Tongue (tissue), 2 donors: ENCODE results near the gene RAX. TPM values are rescaled to one million over a fixed set of nuclear protein-coding genes. Genes with fewer than 3 reads are reported as not detected.

Experiments used
- DNase-seq: peaks from one replicate; pipeline ENCODE4 v3.0.0-alpha.2; 2015
- total RNA-seq: library from RNA; depleted of rRNA; stranded (reverse); fragments of >200 nt; gene quantifications from one replicate; pipeline ENCODE4 v1.2.3, GENCODE V29; 2014

RAX gene
- total RNA-seq, 1 donor from 2014 or later, result not detected

DNA sequence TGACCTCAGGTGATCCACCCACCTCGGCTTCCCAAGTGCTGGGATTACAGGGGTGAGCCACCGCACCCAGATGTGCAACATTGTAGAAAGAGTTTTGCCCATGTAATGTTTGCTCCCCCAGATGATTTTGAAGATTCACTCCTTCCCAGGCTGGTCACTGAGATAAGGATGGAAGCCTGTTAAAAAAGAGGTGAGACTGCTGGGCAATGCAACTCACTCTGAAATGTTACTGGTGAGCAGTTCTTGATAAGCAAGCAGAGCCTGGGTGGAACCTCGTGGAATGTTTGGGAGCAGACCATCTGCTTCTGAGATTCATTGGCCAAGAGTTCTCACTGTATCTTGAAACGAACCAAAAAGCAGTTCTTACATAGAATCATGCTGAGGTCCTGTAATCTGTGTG is 33.6 kb downstream of the RAX start:
- DNase-seq, result no peak

DNA sequence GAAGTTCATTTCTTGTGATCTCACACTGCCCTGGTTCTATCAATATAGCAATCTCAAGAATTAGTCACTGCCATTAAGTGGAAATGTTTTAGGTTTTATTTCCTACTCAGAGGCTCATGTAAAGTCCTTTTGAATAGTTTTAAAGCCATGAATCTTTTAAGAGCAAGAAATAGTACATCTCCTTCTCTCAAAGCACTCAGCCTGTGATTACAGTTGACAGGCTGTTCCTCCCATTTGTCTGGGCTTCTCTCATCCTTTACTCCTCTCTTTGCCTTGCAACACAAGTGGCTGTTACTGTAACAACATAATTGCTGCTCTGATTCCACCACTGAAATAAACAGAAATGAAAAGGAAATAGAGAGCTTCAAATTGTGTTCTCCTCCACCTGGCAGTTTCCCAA is 34.9 kb downstream of the RAX start:
- DNase-seq, result peak; percentile 40

DNA sequence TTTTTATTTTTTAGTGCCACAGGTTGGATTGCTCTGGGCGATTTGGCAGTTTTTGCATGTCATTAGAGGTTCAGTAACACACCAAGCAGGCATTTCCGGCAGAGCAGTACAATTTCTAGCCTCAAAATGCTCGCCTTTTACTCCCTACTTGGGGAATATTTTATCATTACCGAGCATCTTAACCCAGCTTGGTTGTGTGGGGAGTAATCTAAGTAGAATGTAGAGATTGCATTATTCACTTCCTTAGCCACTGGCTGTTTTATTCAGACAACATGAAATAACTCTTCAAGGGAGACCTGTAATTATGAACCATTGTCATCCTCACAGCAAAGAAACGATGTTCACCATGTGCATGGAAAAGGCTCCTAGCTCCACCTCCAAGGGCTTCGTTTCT is 40.2 kb downstream of the RAX start:
- DNase-seq, result no peak

DNA sequence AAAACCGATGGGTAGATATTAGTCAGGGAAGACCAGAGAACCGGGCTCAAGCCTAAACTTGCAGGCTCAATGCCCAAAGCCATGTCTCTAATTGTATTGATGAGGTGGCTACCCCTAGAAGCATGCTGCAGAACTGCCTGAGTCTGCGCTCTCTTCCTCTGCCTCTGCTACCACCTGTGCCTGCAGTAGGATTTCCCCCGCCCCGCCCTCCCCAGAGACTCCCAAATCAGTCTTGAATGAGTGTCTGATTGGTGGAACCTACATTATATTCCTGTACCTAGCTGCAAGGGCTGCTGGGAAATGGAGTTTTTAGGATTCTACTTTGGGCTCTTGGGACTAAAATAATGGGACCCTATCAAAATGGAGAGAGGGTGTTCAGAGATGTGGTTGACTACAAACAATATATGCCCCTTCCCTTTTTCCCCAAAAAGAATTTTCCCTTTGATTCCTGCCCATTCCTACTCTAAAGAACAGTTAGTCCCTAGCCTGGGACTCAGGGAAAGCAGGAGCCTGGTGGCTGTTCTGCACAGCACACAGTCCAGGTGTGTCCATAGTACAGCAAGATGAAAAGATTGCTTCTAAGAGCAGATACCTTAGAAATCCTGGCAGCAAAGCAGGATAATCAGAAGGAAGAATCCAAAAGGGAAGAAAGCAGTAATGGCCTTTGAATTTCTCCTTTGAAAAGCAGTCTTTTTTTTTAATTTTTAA is 40.8 kb downstream of the RAX start:
- DNase-seq, result no peak

DNA sequence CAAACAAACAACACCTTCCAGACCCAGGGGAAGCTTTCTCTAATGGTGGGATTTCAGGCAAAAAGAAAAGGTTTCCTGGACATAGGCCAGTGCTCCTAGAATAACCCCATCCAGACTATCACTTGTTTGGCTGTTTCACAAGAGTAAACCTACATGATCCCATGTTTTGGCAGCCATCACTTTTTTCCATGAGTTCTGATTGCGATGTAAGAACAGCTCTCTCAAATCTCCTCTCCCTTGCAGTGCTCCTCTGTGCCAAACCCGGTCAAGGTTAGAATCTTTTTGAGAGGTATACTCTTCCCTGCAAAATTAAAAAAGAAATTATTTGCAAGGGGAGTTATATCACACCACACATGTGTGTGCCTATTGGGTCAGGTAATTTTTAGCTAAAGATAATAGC is 41.4 kb downstream of the RAX start:
- DNase-seq, result no peak

DNA sequence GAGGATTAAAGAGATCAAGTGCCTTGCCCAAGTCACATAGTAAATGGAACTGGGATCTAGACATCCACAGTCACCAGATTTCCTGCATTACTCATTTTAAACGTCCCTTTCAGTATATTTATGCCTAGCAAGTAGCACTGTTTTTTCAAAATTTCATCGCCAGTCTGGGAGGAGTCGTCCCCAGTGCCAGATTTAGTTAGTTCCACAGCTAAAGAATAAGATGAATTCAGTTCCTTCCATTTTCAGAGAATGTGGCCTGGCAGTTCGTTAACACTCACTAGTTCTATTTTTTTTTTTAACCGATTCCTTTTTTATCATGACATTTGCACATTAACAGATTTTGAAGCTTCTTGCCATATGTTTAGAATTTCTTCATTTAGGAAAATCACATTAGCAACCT is 42.1 kb downstream of the RAX start:
- DNase-seq, result no peak

DNA sequence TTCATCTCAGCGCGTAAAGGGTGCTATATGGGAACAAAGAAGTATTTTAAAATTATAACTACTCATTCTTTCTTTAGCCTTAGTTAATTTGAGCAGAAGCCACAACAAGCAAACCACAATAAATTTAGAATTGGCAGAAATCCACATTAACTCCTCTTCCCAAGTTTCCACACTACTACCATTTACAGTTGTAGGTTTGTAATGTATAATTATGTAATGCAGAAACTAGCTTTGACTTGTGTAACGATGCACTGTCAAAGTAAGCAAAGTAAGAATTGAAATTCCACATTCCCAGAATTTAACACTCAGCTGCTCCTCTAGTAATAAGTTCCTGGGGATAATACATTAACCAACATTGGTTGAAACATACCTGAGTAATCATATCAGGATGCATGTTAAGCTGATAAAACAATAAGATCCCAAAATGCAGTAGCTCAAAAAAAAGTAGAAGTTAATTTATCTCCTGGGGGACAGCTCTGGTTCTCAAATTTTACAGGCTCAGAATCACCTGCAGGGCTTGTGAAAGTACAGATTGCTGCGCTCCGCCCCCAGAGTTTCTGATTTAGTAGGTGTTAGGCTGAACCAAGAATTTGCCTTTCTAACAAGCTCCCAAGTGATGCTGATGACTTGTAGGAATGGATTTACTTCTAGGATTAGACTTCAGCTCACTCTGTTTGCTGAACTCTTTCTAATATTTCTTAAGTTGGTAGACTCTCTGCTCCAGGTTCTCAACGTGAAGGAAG is 43.4 kb downstream of the RAX start:
- no peak for DNase-seq

DNA sequence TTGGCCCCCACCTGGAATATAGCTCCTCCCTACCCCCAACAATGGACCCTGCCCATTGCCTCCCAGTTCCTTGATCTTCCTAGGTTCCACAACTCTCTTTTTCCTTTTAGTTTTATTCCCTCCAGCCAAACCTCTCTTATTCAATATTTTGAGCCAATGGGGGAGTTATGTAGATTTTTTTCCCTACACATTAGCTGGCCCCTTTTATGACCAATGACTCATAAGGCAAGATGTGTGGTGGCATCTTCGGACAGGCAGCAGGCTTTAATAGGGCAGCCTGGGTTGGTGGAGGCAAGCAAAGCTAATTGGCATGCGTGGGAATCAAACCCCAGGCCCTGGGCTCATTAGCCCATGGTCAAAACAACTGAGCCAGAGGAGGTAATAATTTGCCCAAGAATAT is 44.1 kb downstream of the RAX start:
- no peak for DNase-seq

DNA sequence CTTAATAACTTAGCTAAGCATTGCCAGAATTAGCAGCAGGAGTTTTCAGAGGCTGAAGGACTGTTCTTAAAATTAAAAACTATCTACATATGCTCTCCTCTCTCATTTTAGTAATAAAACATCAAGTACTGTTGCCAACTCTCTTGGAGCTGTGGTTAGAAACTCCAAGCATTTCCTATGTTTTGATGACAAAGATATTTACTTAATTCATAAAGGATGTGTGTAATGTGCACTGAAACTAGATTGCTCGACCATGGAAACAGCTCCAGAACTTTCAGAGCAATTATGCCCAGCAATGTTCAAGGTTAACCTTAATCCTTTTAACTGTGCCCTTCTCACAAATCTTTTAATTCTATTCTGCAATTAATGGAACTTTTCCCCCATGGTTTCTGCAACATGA is 44.9 kb downstream of the RAX start:
- DNase-seq, result peak; percentile 26

DNA sequence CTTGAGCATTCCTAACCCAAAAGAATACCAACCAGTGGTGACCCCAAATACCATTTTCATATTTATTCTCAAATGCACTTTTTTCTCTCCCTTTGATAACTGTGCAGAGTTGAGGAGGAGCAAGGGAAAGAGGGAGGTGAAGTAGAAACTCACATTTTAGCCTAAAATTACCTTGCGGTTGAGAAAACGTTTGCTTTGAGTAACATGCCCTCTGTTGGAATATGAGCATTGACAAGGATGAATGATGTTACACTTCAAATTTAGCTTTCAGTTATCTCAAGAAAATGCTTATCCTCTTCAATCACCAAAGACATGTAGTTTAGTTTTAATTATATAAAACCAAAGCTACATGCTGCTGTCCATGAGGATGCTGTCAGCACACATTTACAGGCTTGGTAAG is 50.9 kb downstream of the RAX start:
- DNase-seq, result no peak

DNA sequence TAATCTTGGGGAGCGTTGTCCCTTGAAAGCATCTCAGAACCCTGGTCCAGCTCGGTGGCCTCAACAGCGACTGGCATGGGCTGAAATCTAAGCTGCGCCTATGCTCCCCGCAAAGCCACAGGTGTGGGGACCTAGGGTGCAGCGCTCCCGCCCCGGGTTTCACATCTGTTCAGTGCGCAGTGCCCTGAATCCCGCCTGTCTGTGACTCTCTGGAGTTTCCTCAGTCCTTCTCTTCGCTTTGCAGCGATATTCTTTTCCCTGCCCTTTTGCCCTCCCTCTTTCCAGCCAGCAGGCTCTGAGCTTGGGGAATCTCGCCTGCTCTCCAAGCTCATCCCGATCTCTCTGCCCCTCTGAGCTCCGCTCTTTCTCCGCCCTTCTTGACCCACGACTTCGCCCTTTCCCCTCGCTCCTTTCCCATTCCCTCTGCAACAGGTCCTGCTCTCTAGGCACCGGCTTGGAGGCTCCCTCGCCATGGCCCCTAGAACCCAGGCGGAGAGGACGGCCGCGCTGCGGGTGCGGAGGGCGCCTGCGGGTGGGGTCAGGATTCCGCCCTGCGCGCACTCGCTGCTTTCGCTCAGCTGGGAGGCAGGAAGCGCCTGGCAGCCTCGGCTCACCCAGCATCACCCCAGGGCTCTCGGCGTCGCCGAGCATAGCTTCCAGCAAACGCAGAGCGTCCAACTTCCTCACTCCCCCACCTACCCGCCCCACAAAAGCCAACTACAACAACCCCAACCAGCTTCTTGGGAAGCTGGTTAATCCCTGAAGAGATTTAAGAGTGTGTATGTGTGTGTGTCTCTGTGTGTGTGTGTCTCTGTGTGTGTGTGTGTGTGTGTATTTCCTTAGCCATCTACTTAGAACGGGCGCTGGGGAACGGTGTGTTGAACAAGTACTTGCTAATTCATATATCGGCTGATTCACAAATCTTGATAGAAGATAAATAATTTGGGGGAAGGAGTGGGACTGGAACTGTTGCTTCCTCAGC is 52.2 kb downstream of the RAX start:
- DNase-seq, result no peak

DNA sequence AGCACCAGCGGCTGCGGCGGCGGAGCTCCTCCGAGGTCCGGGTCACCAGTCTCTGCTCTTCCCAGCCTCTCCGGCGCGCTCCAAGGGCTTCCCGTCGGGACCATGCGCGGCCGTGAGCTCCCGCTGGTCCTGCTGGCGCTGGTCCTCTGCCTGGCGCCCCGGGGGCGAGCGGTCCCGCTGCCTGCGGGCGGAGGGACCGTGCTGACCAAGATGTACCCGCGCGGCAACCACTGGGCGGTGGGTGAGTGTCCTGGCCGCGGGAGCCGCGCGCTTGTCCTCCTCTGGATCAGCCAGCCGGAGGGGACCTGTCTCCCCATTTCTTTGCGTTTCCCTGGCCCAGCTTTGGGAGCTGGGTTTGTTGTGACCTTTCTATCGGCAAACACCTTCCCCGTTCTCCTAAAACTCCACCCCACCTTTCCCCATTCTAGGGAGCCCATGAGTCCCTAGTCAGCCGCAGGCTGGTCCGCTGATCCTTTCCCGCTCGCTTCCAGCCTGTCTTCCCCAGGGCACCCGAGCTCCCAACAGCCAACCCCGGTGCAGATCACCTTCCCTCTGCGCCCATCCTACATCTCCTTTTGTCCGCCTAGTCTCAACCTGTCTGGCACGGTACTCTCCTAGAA is 53.0 kb downstream of the RAX start:
- no peak for DNase-seq

DNA sequence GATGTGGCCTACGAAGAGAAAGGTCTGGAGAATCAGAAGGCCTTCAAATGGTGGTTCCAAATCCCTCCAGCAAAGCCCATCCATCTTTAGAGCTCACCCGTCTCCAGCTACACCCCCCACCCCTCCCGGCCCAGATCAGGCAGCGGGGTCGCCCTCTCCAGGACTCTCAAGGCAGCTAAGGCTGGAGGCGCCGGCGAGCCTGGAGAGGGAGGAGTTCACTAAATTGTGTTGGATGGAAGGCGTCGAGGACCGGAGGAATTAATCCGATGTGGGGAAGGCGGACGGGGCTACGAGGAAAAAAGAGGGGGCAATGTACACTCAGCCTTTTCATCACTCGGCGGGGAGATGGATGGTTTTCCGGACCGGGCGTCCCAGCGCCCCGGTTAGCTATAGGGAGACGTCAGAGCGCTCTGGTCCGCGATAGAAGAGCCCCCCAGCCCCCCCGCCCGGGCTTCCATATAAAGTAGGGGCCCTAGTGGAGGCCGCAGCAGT is 53.5 kb downstream of the RAX start, which contains the start of gene GRP:
TSS of gene GRP (plus strand) at position 487 of the 492 bp plus-strand sequence. CDS start 108 bp downstream, outside the sequence.
- no peak for DNase-seq

DNA sequence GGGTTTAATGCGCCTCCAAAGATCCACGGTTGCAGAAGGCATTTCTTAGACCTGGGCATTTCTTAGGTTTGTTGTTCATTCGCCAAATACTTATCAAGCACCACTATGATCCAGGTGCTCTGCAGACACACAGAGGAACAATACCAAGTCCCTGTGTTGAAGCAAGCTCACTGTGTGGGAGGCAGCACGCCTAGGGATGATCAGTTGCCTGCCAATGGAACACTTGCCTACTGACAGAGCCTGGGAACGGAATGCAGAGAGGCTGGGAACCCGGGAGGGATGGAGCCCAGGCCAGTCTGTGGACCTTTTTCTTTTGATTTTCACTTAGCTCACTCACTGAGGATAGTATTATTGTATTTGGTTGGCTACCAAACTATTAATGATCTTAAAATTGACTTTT is 55.2 kb downstream of the RAX start:
- DNase-seq, result no peak

Other genes with a start within 250 kb of the RAX start
- gene SEC11C, start 133.6 kb downstream of the RAX start, total RNA-seq, result 7.0 TPM
- gene GRP, start 53.3 kb downstream of the RAX start, total RNA-seq, result 1.3 TPM
- gene CPLX4, start 45.2 kb upstream of the RAX start, total RNA-seq, result not detected
- 132 TPM for gene LMAN1, start 85.8 kb upstream of the RAX start, total RNA-seq